Transverse colon (tissue), 4 donors: ENCODE results near the gene PLIN4. TPM values are rescaled to one million over a fixed set of nuclear protein-coding genes. Genes with fewer than 3 reads are reported as not detected.
A peak's percentile ranks its signal among the peaks of the same experiment; 100 is the strongest.

Experiments
- DNase-seq: peaks from one replicate; pipeline ENCODE4 v3.0.0-alpha.2; 2019
- H3K27ac ChIP-seq, 4 donors: fragments of 200-600 bp; sonication (generic); 2 replicates each; pipeline ENCODE4 v1.5.1; 2016 to 2018; ENCODE audit warnings: inconsistent platforms in 4 of 4
- H3K27me3 ChIP-seq: fragments of 200-600 bp; sonication (generic); 2 replicates; pipeline ENCODE4 v1.5.1; 2017; ENCODE audit warnings: inconsistent platforms
- H3K36me3 ChIP-seq, 4 donors: fragments of 200-600 bp; sonication (generic); 2 replicates each; pipeline ENCODE4 v1.5.1; 2017 to 2019; ENCODE audit warnings: inconsistent platforms in 4 of 4
- H3K4me1 ChIP-seq, 4 donors: fragments of 200-600 bp; sonication (generic); 2 replicates each; pipeline ENCODE4 v1.5.1; 2017 to 2020; ENCODE audit warnings: inconsistent platforms in 4 of 4
- H3K4me3 ChIP-seq, 4 donors: fragments of 200-600 bp; sonication (generic); 1 replicate in 1 of 4; 2 replicates in 3 of 4; pipeline versions ENCODE4 v1.5.1 to v1.6.1; 2017 to 2019; ENCODE audit warnings: inconsistent platforms in 4 of 4
- H3K9me3 ChIP-seq, 2 donors: fragments of 200-600 bp; sonication (generic); 2 replicates each; pipeline ENCODE4 v1.5.1; 2017 to 2019; ENCODE audit warnings: inconsistent platforms in 2 of 2
- CTCF ChIP-seq, 5 experiments: fragments of 200-600 bp in 3 of 5; fragments of 450-650 bp in 2 of 5; sonication (generic) in 3 of 5; IDR thresholded peaks; 1 replicate in 2 of 5; 2 replicates in 3 of 5; pipeline ENCODE4 v1.5.1; 2016 to 2017; ENCODE audit warnings: antibody characterized with exemption in 5 of 5, inconsistent platforms in 3 of 5, mild to moderate bottlenecking in 2 of 5, moderate library complexity in 1 of 5
- EP300 ChIP-seq: sonication (generic); formaldehyde crosslinking; IDR thresholded peaks from one replicate; pipeline ENCODE4 v1.6.1; 2017; ENCODE audit warnings: antibody characterized with exemption, low read depth
- POLR2A ChIP-seq: fragments of 450-650 bp; IDR thresholded peaks from one replicate; pipeline ENCODE4 v1.6.1; 2016; ENCODE audit warnings: antibody characterized with exemption, mild to moderate bottlenecking, moderate library complexity
- POLR2AphosphoS5 ChIP-seq, 3 donors: sonication (generic); formaldehyde crosslinking; IDR thresholded peaks; one replicate each; pipeline ENCODE4 v1.6.1; 2016; ENCODE audit warnings: antibody characterized with exemption in 3 of 3
- WGBS, 2 donors: methylation state at CpG; one replicate each; pipeline ENCODE4 v1.1.5; 2018; ENCODE audit warnings: low coverage in 1 of 2; 5-methylcytosine and 5-hydroxymethylcytosine counted together
- in situ Hi-C, 4 donors: fragments of 200-750 bp; cut with MboI; loops; one replicate each; pipeline versions ENCODE4 v1.15.0 to v1.15.1; 2017; ENCODE audit warnings: low sequenced_read_pairs in 3 of 4, low pct_ligation_motif_present in 1 of 4, low pct_unique_long_range_greater_than_20kb in 1 of 4
- intact Hi-C: fragments of 100-400 bp; cut with DNase I; formaldehyde crosslinking; loops from one replicate; pipeline ENCODE4 v1.15.1; 2023; ENCODE audit warnings: low total_unique reads
- total RNA-seq, 4 donors: library from RNA; depleted of rRNA; stranded (reverse); fragments of >200 nt; gene quantifications; one replicate each; pipeline ENCODE4 v1.1.0, GENCODE V29; 2016

Gene PLIN4
- total RNA-seq, 4 donors from 2014 or later, result 8.9 to 33.7 (median 22.2) TPM

- DNase-seq, result peak; percentile 47
- 0 to 2% methylated on average over 3 to 41 of the region's 53 CpGs for WGBS, 2 donors
These were observed 61.2 kb downstream of the PLIN4 start for GRCh38 chr19:4456843-4457653.

DNA sequence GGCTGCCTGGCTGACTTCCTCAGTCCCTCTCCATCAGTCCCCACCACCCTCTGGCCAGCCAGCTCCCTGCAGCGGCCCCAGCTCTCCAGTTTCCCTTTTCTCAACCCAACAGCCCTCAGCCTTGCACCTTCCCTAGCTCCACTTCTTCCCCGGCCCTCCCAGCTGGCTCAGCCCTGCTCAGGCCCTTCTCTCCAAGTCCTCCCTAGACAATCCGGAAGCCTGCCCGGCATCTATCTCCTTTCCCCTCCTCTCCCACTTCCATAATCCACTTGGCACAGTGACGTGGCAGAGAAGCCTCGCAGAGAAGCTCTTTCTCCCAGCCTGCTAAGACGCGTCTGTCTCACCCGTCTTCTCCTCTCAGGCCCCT is 61.8 kb downstream of the PLIN4 start:
- Histone ChIP-seq H3K27me3 (no peaks in the 10 kb centered on the region), H3K9me3 (no peaks in the 10 kb centered on the region), H3K36me3 (peaks cover 0 to 22% (median 8%) of the 10 kb centered on the region in 4 donors), H3K4me1 (peaks cover 15 to 29% (median 22%) of the 10 kb centered on the region in 4 donors), H3K27ac (peak overlapping the region; percentile 86 to 96 (median 93)), H3K4me3 (peak overlapping the region; percentile 74 to 95 (median 86))
- intact Hi-C loops (no loop called here), in situ Hi-C loops (no loop called here)
- DNase-seq, result peak; percentile 36
- 9 to 17% methylated on average over 5 to 9 of the region's 9 CpGs for WGBS, 2 donors
- TF ChIP-seq POLR2A, result no peak
- TF ChIP-seq EP300, result no peak
- no peak for TF ChIP-seq POLR2AphosphoS5 (IDR thresholded peaks at IDR 0.05)
- TF ChIP-seq CTCF (IDR thresholded peaks at IDR 0.05), result no peak

More at GRCh38 chr19:4456843-4457653, 61.2 kb downstream of the PLIN4 start:
- no peaks in the 10 kb centered on the region for H3K9me3 ChIP-seq
- TF ChIP-seq POLR2A (no peak), EP300 (no peak), CTCF (IDR thresholded peaks at IDR 0.05) (no peak), POLR2AphosphoS5 (IDR thresholded peaks at IDR 0.05) (no peak)
- peaks cover 15 to 29% (median 22%) of the 10 kb centered on the region in 4 donors for H3K4me1 ChIP-seq
- peak overlapping the region; percentile 74 to 95 (median 86) for H3K4me3 ChIP-seq
- H3K27me3 ChIP-seq, result no peaks in the 10 kb centered on the region
- in situ Hi-C loops (no loop called here), intact Hi-C loops (no loop called here)
- peaks cover 0 to 16% (median 8%) of the 10 kb centered on the region in 4 donors for H3K36me3 ChIP-seq
- peak overlapping the region; percentile 86 to 96 (median 93) for H3K27ac ChIP-seq

DNA sequence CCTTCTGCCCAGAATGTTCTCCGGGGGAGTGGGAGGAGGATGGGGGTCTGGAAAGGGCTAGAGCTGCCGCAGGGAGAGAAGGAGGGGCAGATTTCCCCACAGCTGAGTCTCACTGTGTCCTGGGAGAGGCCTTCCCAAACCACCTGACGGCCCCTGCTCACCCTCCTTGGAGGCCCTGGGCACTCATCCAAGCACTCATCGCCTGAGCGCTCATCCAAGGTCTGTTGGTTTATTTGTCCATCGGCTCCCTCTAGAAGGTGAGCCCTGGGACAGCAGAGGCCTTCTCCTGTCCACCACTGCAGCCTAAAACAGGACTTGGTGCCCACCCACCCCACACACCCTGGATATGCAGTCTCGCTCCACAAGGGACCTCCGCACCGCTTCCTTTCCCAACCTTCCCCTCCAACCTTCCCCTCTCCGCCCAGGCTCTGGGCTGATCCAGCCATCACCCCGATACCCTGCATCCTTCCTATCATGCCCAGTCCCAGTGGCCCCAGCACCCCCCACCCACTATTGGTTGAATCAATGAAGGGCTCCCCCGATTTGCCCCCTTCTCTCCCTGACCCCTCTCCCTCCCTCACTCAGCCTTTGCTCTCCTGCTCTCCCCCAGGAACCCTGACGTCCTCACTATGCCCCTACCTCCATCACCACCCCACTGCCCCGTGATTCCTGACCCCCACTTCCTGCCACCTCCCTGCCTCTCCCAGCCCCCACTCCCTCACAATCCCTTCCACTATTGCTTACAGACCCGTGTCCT is 62.4 kb downstream of the PLIN4 start:
- Histone ChIP-seq H3K9me3 (no peaks in the 10 kb centered on the region), H3K27me3 (no peaks in the 10 kb centered on the region), H3K36me3 (peaks cover 0 to 27% (median 8%) of the 10 kb centered on the region in 4 donors), H3K27ac (peak overlapping the region; percentile 86 to 96 (median 93)), H3K4me1 (peaks cover 15 to 29% (median 22%) of the 10 kb centered on the region in 4 donors), H3K4me3 (peak overlapping the region in 1 of 4 donors; percentile 95)
- peak; percentile 48 for DNase-seq
- intact Hi-C loops (no loop called here), in situ Hi-C loops (no loop called here)
- 55 to 61% methylated on average over 6 to 13 of the region's 15 CpGs for WGBS, 2 donors
- TF ChIP-seq POLR2A (no peak), POLR2AphosphoS5 (IDR thresholded peaks at IDR 0.05) (no peak), EP300 (no peak), CTCF (IDR thresholded peaks at IDR 0.05) (no peak)
